ENCODE measurements around the gene EPB41. TPM values are rescaled to one million over a fixed set of nuclear protein-coding genes. Genes with fewer than 3 reads are reported as not detected.
"Not testable (repeated sequence)": the region's sequence is repeated elsewhere in the genome, so short reads cannot be mapped to it uniquely, and the experiment has no call there.

EPB41 gene
- total RNA-seq, 1 experiment from 2014 or later, result 20.5 TPM

DNA sequence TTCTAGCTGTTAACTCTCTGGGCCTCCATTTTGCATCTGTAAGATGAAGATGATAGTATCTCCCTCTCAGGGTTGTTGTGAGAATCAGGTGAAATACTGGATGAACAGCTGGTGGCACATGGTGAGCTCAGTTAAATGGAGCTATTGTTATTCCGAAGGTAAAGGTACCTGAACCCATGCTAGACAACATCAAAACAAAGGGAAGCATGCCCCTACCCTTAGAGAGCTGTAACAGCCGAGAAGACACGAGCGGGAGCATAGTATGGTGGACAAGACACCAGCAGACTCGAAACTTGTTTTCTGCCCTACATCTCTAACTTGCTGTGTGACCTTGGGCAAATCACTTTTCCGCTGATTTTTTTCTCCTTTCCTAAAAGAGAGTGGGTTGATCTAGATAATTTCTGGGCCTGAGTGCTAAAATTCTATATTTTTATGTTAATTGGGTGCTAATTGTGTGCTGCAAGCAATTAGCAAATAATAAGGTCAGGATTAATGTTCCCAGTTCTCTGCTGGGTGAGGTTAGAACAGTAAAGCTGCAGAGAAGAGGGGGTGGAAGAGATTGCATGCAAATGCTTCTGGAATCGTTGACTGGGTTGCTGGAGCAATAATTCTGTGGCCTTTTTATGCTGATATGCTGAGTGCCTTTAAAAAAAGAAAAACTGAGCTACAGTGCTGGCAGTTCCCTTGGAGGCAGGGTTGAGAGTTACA lies 198.5 kb downstream of the EPB41 start:
- no peak for DNase-seq (ENCODE audit: low spot score)

DNA sequence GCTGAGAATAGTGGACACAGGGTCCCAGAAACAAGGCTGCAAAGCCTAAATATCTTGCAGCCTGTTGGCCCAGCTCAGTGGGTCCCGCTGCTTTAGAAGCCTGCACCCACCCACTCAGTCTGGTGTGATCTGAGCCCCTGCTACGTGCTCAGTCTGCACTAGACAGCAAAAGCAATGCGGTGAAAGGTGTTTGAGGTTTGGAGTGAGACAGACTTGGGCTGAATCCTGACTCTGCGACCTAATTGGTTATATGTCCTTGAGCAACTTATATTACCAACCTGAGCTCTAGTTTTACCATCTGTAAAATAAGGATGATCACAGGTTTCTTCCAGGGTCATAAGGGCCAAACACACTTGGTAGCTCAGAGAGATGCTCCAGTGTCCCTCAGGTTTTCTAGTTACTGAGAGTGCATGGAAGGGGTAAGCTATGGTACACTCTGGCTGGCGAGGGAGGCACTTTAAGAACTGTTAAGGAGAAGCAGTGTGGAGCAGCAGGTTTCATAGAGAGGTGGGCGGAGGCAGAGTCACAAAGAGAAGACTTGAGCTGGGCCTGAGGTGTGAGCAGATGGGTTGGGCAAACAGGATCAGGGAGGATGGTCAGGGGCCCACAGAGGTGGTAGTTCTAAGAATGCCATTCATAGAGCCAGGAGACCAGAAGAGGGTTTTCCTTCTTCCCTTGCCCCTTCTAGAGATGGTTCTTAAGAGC lies 199.2 kb downstream of the EPB41 start:
- DNase-seq (ENCODE audit: low spot score), result no peak

DNA sequence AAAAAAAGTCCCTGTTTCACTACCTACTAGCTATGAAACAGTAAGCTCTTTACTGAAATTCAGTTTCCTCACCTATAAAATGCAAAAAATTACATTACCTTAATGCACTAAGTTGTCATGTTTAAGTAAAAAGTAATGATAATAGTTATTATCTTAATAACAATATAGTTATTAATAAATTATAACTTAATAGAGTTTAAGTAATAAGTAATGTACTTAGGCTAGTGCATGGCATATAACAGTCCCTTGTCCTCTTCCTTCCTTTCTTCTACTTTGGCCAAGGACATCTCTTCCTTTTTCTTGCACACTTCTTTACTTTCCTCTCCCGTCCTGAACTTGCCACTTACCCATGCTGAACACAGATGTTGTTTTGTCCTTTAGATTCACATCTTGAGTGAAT lies 200.3 kb downstream of the EPB41 start:
- no peak for DNase-seq (ENCODE audit: low spot score)

DNA sequence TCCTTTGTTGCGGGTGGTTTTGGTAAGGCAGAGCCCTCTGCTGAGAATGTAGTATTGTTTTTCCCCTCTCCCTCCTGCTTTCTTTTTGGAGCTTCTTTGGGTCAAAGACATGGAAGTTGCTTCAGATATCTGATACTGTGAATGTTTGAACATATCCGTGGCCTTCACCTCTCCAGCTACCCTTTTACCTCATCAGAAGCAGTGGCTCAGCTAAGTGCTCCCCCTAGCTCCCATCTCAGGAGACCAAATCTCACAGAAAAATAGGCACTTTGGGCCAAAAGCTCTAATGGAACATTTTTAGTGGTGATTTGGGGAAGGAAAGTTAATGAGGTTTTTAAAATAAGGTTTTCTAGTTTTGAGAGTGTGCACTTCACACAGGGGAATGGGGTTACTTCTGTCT lies 203.0 kb downstream of the EPB41 start:
- no peak for DNase-seq (ENCODE audit: low spot score)

DNA sequence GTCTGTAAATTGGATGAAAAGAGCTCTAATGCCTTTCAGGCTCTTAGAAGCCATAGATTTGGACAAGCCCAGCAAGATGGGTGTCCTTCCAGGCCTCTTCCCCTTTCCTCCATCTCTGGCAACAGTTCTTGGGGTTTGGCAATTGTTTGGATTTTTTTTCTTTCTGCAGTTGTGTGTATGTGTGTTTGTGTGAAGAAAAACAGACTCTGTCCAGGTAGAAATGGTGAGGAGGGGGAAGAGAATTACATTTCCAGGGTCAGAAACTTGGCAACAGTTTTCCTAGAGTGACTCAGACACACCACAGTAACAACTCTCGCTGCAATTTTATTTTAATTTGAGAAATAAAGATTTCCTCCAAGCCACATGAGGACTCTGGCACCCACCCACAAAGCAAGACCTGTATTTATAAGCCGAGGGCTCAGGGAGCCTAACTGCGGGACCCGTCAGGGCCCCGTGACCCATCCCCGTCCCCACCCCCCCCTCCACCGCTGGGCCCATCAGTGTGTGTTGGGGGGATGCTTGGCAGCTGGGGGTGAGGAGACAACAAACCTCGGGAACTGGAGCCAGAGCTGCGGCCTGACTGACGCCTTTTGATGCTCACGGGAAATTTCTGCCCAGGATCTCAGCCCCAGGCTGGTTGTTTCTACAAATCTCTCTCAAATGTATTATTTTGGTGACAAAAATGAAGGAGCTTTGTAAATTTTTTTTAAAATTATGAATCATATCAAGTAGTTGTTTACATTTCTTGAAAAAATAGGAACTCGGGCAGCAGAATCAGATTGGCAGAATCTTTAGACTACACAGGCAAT lies 205.0 kb downstream of the EPB41 start:
- no peak for DNase-seq (ENCODE audit: low spot score)

DNA sequence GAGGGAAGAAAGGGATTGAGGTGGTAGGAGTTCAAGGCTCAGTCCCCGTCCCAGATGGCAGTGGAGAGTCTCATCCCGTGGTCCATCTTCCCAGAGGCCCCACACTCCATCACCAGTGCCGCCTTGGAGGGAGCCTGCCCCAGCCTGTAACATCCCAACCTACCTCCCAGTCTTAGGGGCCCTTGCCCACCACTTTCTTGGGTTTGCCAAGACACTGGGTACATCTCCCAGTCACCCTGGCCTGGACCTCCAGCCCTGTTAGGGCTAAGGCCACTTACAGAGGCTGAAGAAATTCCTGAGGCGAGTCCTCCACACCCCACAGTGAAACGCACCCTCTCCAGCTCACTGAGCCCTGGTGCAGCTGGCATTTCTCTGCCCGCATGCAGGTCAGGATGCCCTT lies 206.0 kb downstream of the EPB41 start:
- no peak for DNase-seq (ENCODE audit: low spot score)

DNA sequence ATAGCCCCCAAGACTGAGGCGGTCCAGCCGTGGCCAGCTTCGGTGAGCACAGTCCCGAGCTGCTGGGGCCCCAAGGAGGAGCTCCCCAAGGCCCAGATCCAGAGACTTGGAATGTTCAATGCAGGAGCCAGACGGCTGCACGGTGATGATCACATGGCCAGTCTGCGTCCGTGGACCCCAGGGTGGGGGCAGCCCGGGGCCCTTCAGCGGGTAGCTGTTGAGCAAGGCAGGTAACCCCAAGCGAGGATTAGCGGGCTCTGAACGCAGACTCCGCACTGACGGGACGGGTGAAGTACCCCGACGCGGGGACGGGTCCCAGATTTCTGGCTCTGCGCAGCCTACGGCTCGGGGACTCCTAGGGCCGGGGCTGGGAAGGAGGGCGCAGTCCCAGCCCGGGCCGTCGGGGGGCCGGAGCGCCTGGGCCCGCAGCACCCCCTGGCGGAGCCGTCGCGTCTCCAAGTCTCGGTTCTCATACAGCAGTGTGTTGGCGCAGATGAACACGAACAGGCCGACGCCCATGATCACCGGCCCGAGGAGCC lies 206.6 kb downstream of the EPB41 start:
- DNase-seq (ENCODE audit: low spot score), result no peak

DNA sequence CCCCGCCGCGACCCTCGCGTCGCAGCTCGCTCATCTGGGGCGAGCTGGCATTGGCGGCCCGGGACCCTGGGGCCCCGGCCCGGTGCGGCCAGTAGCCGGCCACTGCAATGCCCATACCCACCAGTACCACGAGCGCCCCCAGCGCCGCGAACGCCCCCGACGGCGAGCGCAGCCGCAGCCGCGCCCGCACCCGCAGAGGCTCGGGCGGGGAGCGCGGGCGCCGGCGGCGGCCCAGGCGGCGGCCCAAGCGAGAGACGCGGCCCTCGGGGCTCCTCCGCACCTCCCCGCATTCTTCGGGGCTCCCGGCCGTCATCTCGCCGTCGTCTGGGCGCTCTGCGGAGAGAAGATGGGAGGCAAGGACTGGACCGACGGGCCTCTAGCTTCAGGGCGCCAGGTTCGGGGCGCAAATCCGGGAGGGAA lies 207.2 kb downstream of the EPB41 start:
- DNase-seq (ENCODE audit: low spot score), result no peak

DNA sequence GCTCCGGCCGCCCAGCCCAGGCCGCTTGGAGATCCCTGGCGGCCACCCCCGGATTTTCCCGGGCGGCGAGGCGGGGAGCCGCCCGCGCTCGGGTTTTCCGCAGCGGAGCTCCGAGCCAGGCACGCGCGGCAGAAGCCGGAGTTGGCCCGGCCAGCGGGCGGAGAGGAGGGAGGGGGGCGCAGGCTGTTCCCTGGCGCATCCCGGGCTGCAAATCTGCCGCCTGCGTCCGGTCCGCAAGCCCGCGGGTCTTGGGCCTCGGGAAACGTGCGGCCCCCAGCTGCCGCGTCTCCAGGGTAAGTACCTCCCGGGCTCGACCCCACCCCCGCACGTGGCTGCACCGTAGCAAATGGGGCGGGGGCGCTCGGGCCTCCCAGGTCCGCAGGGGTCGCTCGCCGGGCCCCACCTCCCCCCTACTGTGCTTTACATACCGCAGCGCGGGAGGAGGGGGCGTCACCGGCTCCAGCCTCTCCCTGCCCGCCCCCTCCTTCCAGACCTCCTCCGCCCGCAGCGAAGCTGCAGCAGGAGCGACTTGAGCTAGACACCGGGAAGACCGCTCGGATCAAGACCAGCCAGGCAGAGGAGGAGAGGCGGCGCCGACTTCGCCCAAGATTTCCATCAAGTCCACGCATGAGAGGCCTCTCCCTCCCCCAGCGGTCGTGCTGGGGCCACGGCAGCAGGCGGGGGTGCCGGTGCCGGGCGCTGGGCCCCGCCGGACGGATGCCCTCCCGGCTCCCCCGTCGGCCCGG lies 207.7 kb downstream of the EPB41 start:
- no peak for DNase-seq (ENCODE audit: low spot score)

DNA sequence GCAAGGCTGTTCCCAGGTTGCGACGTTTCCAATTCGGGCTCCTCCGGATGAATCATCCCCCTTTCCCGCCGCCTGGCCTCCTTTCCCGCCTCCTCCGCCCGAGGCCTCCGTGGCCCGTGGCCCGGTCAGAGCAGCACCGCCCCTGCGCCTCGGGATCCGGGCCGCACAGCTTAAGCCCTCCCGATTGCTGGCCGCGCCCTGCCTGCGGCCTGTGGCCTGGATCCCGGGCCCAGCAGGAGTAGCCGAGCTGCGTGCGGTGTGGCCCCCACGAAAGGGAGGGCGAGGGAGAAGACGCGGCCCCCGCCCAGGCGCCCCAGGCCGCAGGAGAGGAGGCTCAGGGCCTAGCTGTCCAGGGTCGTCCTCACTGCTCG lies 208.3 kb downstream of the EPB41 start:
- no peak for DNase-seq (ENCODE audit: low spot score)

DNA sequence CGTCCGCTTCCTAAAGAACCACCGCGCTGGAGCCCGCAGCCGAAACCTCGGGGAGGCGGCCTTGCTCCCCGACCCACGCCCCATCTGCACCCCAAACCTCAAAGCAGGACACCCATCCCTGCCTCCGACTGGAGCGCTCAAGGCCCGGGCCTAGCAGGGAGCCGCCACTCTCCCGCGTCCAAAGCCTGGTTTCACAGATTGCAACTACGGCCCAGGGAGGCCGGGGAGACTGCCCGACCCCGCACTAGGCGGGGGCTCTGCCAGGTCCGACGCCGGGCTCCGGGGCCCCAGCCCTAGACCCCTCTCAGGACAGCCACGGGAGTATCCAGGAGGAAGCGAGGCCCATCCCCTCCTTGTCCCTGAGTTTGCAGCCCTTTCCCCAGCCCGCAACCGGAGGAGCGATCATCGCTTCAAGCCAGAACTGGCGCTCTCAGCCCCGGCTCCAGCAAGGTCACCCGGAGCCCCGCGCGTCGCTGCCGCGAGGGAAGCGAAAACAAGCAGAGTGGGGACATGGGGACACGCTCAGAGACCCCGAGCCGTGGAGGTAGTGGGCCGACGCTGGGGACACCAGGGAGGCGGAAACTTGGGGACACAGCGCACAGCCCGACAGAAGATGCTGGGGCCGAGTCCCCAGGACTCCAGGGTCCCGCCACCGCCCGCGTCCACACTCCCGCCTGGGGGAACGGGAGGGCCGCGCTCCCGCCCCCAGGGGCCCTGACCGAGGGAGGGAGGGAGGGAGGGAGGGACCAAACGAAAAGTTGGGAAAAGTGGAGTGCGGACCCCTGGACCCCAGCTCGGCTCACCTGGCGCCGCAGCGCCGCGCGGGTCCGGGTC lies 208.9 kb downstream of the EPB41 start:
- no peak for DNase-seq (ENCODE audit: low spot score)

DNA sequence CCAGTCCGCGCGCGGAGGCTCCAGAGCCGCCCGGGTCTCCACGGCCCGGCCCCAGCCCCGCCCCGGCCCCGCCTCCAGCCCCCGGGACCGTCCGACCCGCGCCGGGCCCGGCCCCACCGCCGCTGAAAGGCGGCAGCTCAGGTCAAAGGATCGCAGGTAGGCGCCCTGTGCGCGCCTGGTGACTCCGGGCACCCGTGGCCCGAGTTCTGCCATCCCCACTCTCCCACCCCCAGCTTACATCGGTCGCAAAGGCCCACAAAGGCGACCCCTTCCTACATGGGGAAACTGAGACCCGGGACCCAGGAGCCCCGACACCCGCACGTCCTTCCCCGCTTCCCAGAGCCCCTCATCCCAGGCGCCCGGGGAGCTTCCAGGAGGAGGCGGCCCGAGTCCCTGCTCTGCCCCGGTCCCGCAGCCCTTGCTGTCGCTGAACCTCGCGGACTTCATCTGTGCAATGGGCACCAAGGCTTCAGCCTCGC lies 209.6 kb downstream of the EPB41 start, which contains the start of gene TMEM200B:
Gene TMEM200B, minus strand, starts transcription at position 17 of the 479 bp plus-strand sequence. CDS start 2,075 bp downstream, outside the sequence.
- DNase-seq (ENCODE audit: low spot score), result no peak

DNA sequence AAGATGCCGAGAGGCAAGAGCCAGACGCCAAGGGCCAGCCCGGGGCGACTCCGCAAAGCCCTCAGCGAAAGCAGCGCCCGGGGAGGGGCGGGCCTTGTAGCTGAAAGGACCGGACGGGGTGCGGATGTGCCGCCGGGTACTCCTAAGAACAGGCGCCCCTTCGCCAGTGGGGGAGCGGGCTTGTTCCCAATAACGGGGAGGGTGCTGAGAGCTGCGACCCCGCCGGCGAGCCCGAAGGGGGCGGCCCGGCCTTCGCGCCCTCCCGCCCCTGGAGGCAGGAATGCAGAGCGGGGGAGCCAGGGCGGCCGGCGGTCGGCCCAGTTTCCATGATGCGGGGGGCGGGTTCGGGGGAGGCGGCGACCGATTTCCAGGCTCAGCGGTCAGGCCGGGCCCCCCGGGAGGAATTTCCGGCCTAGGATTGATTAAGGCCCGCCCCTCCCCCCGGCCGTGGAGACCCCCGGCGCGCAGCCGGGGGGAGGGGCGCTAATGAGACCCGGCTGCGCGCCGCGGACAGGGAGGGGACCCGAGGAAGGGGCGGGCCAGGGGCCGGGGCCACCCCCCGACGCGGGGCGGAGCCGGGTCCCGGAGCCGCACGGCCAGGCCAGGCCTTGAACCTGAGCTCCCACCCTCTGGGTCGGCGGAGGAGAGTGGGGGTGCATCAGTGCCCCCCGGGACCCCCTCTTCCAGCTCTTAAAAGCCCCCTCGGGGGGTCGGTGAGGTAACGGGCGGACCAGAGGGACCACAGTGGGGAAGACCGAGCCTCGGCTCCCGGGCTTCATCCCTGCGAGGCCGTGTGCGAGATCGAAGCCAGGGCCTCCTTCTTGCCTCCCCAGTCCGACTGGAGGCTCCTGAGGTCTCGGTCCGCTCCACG lies 210.2 kb downstream of the EPB41 start:
- peak; percentile 18 for DNase-seq (ENCODE audit: low spot score)

DNA sequence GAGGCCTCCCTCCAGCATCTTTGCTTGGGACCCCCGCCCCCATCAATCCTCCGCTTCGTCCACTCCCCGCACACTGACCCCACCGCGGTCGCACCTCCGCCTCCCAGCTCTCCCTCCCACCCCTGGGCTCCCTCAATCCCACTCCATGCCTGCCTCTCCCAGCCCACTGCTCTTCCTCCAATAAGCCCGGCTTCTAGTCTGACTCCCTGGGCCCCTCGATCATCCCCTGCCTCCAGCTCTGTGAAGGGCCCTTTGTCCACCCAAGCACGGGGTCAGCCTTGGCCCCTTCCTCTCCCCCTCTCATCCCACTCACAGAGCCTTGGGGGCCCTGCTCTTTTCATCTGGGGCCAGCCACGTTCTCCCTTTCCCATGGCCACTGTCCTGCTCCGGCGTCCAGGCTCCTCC lies 210.9 kb downstream of the EPB41 start:
- DNase-seq (ENCODE audit: low spot score), result no peak

DNA sequence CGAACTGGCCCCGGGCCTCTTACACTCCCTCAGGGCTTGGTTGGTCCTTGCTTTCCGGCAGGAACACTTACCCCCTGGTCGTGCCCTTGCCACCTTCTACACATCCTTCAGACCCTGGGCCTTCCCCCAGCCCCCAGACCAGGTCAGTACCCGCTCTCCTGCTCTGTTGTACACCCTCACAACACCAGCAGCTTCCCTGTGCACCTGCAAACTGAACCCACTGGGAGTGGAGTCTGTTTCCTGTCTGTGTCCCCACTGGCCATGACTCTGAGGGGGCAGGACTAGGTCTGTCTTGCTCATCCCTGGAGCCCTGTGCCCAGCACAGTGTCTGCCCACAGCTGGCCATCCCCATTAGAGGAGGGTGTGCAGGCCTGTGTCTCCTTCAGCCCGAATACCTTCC lies 211.4 kb downstream of the EPB41 start:
- DNase-seq (ENCODE audit: low spot score), result no peak

DNA sequence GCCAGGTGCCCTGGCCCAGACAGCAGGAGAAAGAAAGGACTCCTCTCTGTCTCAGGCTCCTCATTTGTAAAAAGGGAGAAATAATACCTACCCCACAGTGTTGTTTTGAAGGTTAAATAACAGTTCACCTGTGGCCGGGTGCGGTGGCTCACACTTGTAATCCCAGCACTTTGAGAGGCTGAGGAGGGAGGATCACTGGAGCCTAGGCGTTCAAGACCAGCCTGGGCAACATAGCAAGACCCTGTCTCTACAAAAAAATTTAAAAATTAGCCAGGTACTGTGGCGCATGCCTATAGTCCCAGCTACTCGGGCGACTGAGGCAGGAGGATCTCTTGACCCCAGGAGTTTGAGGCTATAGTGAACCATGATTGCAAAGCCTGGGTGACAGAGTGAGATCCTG lies 211.8 kb downstream of the EPB41 start:
- no peak for DNase-seq (ENCODE audit: low spot score)

DNA sequence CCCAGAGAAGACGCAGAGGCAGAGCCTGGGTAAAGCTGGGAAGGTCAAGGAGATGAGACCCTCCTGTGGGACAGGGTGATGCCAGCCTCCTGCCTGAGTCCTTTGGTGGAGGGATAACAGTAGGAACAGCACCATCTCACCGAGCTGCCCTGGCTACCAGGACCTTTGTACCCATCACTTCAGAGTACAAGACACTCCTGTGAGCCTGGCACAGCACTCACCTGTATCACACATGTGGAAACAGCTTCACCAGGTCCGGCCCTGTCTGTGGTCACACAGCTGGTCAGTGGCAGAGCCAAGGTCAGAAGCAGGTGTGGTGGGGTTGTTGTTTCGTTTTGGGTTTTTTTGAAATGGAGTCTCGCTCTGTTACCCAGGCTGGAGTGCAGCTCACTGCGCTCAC lies 214.4 kb downstream of the EPB41 start:
- no peak for DNase-seq (ENCODE audit: low spot score)

DNA sequence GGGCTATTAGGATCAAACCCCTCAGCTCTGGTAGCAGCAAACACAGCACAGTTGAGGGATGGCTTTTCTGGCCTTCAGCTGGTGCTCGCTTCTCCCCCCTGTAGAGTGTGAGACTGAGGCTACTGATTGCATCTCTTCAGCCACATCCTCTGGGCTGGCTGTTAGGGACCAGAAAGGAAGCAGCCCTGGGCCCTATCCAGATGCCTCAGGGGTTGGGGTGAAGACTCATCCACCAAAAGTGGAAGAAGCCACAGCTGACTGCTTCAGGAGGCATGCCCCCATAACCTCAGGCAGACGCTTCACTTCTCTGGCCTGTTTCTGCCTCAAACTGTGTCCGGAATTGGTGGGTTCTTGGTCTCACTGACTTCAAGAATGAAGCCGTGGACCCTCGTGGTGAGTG lies 215.5 kb downstream of the EPB41 start:
- DNase-seq (ENCODE audit: low spot score), result no peak

DNA sequence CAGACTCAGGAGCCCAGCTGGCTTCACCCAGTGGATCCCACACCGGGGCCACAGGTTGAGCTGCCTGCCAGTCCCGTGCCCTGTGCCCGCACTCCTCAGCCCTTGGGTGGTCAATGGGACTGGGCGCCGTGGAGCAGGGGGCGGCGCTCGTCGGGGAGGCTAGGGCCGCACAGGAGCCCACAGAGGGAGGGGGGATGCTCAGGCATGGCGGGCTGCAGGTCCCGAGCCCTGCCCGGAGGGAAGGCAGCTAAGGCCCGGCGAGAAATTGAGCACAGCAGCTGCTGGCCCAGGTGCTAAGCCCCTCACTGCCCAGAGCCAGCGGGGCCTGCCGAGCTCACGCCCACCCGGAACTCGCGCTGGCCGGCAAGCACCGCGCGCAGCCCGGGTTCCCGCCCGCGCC lies 216.7 kb downstream of the EPB41 start:
- not testable (repeated sequence) for DNase-seq (ENCODE audit: low spot score)

All from A172 (cell line).